PFSK-1 (cell line): Measurements from ENCODE around the gene RPS6KA2.

ENCODE experiments used
- POLR2AphosphoS5 ChIP-seq: IDR thresholded peaks from 2 replicates; pipeline ENCODE4 v1.6.1; 2012; ENCODE audit warnings: low read depth, mild to moderate bottlenecking, control low read depth, low read length, moderate library complexity
- REST ChIP-seq, 2 experiments: IDR thresholded peaks; 2 replicates each; pipeline versions ENCODE4 v1.6.1 to v1.8.0; 2011 to 2012; ENCODE audit warnings: low read depth in 2 of 2, low read length in 2 of 2, control low read depth in 1 of 2, inconsistent platforms in 1 of 2, mild to moderate bottlenecking in 1 of 2, moderate library complexity in 1 of 2; ENCODE audit not compliant: insufficient read depth in 1 of 2

GRCh38 chr6:166589337-166589731 lies 37.7 kb downstream of the RPS6KA2 start:
- TF ChIP-seq POLR2AphosphoS5, result no peak
- no peak for TF ChIP-seq REST (IDR thresholded peaks at IDR 0.05; ENCODE audit: insufficient read depth in 1 of 2, low read depth in 2 of 2, low read length in 2 of 2)
